ENCODE measurements around the gene PRX.

PRX gene

DNA sequence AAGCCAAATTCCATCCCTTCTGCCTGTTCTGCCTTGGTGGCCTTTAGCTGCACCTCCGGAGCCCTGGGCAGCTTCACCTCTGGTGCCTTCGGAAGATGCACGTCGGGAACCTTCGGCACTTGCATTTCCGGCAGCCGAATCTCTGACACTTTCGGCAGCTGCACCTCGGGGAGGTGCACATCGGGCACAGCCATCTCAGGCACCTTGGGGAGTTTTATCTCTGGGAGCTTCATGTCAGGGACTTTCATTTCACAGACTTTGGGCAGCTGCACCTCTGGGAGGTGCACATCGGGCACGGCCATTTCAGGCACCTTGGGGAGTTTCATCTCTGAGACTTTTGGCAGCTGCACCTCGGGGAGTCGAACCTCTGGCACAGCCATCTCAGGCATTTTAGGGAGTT, 17.2 kb downstream of the PRX start:
- H3K36me3 ChIP-seq (ENCODE audit: control insufficient read depth in 1 of 2, insufficient read depth in 2 of 2, low read length in 2 of 2): peaks cover 0 to 4% of the 10 kb centered on the region in 2 donors
- no peaks in the 10 kb centered on the region for H3K9me3 ChIP-seq (ENCODE audit: control insufficient read depth in 1 of 2, low read length in 2 of 2)
- H3K4me3 ChIP-seq (ENCODE audit: low read depth in 1 of 2, low read length in 2 of 2): no peak overlapping the region
- H3K4me1 ChIP-seq (ENCODE audit: control insufficient read depth in 1 of 2, insufficient read depth in 2 of 2, low read length in 2 of 2): no peaks in the 10 kb centered on the region
- no peak overlapping the region for H3K27ac ChIP-seq (ENCODE audit: low read length)
- no peaks in the 10 kb centered on the region for H3K27me3 ChIP-seq (ENCODE audit: low read depth, low read length)

DNA sequence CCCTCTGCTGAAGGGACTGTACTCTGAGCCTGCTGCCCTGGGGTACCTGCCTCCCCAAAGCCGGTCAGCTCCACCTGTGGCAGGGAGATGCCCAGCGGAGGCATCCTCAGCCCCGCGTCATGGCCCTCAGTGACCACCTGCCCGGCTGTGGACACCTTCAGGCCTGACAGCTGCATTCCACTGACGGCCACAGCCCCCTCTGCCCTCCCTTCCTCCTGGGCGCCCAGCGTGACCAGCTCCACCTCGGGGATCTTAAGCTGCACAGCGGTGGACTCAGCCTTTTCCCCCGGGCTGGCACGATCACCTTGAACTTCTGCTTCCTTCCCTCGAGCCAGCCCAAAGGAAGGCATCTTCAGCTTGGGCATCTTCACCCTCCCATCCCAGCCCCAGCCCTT, 18.4 kb downstream of the PRX start:
- H3K4me1 ChIP-seq (ENCODE audit: control insufficient read depth in 1 of 2, insufficient read depth in 2 of 2, low read length in 2 of 2): no peaks in the 10 kb centered on the region
- H3K4me3 ChIP-seq (ENCODE audit: low read depth in 1 of 2, low read length in 2 of 2): no peak overlapping the region
- H3K36me3 ChIP-seq (ENCODE audit: control insufficient read depth in 1 of 2, insufficient read depth in 2 of 2, low read length in 2 of 2): peaks cover 0 to 4% of the 10 kb centered on the region in 2 donors
- no peaks in the 10 kb centered on the region for H3K27me3 ChIP-seq (ENCODE audit: low read depth, low read length)
- no peak overlapping the region for H3K27ac ChIP-seq (ENCODE audit: low read length)
- no peaks in the 10 kb centered on the region for H3K9me3 ChIP-seq (ENCODE audit: control insufficient read depth in 1 of 2, low read length in 2 of 2)

DNA sequence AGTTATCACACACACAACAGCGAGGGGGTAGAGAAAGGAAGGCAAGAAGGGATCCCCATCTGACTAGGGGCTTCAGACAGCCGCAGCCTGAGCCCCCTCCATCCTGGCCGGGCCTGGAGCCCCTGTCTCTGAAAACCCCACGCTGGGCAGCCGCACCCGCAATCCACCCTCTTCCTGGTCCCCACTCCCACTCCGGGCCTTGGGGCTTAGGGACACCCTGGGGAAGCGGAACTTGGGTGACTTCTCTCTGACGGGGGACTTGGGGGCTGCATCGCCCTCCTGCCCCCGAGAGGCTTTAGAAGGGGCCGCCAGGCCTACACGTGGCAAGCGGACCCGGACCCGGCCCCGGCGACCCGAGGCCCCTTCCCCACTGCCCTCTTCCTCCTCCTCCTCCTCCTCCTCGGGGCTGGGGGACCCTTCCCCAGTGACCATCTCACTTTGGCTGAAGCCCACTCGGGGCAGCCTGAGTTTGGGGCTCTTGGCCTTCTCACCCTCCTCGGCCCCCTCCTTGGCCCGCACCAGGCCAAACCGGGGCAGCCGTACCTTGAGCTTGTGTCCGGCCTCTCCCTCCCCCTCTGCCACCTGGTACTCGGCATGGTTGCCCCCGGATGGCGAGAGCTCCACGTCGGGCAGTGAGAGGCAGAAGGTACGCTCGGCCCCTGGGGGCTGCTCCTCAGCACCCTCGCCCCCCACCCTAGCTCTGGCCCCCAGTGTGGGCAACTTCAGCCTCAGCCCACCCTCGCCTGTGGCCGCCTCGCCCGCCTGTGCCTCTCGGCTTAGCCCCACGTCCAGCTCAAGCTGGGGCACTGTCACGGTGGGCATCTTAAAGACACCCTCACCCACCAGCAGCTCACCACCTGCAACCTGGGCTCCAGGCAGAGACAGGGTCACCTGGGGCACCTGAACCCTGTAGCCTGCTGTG, 19.0 kb downstream of the PRX start:
- no peaks in the 10 kb centered on the region for H3K9me3 ChIP-seq (ENCODE audit: control insufficient read depth in 1 of 2, low read length in 2 of 2)
- no peaks in the 10 kb centered on the region for H3K4me1 ChIP-seq (ENCODE audit: control insufficient read depth in 1 of 2, insufficient read depth in 2 of 2, low read length in 2 of 2)
- no peaks in the 10 kb centered on the region for H3K27me3 ChIP-seq (ENCODE audit: low read depth, low read length)
- H3K27ac ChIP-seq (ENCODE audit: low read length): no peak overlapping the region
- no peak overlapping the region for H3K4me3 ChIP-seq (ENCODE audit: low read depth in 1 of 2, low read length in 2 of 2)
- peaks cover 0 to 4% of the 10 kb centered on the region in 2 donors for H3K36me3 ChIP-seq (ENCODE audit: control insufficient read depth in 1 of 2, insufficient read depth in 2 of 2, low read length in 2 of 2)

DNA sequence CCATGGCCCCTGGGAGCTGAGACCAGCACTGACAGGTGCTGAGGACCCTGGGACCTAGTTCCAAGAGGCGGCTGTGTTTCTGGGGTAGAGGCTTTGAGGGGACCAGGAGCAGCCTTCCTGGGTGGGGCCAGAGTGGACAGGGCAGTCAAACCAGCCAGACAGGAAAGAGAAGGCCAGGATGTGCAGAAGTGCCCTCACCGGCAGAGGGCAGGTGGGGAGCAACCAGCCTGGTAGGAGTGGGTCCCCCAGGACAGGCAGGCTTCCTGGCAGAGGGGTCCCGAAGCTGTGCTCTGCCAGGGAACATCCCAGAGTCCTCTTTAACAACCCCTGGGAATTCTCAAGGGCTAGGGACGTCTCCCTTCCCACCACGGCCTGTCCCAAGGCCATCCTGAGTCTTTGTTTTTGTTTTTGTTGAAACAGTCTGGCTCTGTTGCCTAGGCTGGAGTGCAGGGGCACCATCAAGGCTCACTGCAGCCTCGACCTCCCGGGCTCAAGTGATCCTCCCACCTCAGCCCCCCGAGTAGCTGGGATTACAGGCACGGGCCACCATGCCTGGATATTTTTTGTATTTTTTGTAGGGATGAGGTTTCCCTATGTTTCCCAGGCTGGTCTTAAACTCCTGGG, 20.2 kb downstream of the PRX start:
- Histone ChIP-seq H3K4me1 (ENCODE audit: control insufficient read depth in 1 of 2, insufficient read depth in 2 of 2, low read length in 2 of 2) (no peaks in the 10 kb centered on the region), H3K27me3 (ENCODE audit: low read depth, low read length) (no peaks in the 10 kb centered on the region), H3K9me3 (ENCODE audit: control insufficient read depth in 1 of 2, low read length in 2 of 2) (no peaks in the 10 kb centered on the region), H3K27ac (ENCODE audit: low read length) (no peak overlapping the region), H3K4me3 (ENCODE audit: low read depth in 1 of 2, low read length in 2 of 2) (no peak overlapping the region), H3K36me3 (ENCODE audit: control insufficient read depth in 1 of 2, insufficient read depth in 2 of 2, low read length in 2 of 2) (peaks cover 0 to 4% of the 10 kb centered on the region in 2 donors)

DNA sequence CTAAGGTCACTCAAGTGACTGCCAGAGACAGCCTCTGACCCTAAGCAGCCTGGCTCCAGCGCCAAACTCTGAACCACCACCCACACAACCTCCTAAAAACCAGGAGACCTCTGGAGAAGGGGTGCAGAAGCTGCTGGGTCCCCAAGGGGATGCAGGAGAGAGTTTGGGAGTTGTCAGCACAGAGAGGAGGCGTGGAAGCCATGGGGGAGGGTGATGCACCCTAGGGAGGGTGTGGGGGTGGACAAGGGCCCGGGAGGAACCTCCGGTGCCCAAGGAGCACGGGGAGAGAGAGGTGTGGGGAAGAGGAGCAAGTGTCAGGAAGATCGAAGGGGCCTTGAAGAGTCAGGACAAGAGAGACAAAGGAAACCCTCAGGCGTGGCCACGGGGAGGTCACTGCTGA, 21.1 kb downstream of the PRX start:
- Histone ChIP-seq H3K4me1 (ENCODE audit: control insufficient read depth in 1 of 2, insufficient read depth in 2 of 2, low read length in 2 of 2) (no peaks in the 10 kb centered on the region), H3K4me3 (ENCODE audit: low read depth in 1 of 2, low read length in 2 of 2) (no peak overlapping the region), H3K27ac (ENCODE audit: low read length) (no peak overlapping the region), H3K27me3 (ENCODE audit: low read depth, low read length) (no peaks in the 10 kb centered on the region), H3K36me3 (ENCODE audit: control insufficient read depth in 1 of 2, insufficient read depth in 2 of 2, low read length in 2 of 2) (peaks cover 0 to 4% of the 10 kb centered on the region in 2 donors), H3K9me3 (ENCODE audit: control insufficient read depth in 1 of 2, low read length in 2 of 2) (no peaks in the 10 kb centered on the region)

DNA sequence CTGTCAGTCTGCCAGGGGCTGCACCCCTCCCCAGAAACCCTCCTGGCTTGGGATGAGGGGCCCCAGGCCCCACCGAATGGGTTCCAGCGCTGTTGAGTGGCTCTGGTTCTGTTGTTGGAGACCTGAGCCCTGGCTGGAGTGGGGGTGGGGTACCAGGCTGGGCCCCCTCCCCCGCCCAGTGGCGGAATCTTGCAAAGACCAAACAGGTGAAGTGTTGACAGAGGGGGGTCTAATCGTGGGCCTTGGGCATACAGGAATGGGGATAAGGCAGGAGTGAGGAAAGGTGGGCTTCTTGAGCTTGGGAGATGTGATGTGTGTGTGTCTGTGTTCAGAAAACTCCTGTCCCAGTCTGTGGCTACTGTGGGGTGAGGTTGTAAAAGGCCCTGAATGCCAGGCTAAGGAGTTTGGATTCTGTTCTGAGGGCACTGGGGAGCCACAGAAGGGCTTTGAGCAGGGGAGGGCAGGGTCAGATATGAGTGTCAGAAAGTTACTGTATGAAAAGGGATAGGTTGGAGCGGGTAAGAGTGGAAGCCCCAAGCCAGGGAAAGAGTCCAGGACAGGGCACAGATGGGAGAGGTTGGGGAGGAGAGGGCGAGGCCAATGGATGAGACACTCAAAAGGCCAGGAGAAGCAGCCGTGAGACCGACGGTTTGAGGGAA, 23.0 kb downstream of the PRX start, which contains the start of gene HIPK4:
HIPK4 (minus strand) TSS at position 98 of the 659 bp plus-strand sequence. CDS start 279 bp downstream, outside the sequence.
- Histone ChIP-seq H3K4me3 (ENCODE audit: low read depth in 1 of 2, low read length in 2 of 2) (no peak within 1 kb of the TSS), H3K27me3 (ENCODE audit: low read depth, low read length) (no peaks in the 10 kb centered on the region), H3K27ac (ENCODE audit: low read length) (no peak within 1 kb of the TSS), H3K9me3 (ENCODE audit: control insufficient read depth in 1 of 2, low read length in 2 of 2) (no peaks in the 10 kb centered on the region), H3K4me1 (ENCODE audit: control insufficient read depth in 1 of 2, insufficient read depth in 2 of 2, low read length in 2 of 2) (no peaks in the 10 kb centered on the region), H3K36me3 (ENCODE audit: control insufficient read depth in 1 of 2, insufficient read depth in 2 of 2, low read length in 2 of 2) (no peaks in the 10 kb centered on the region)

DNA sequence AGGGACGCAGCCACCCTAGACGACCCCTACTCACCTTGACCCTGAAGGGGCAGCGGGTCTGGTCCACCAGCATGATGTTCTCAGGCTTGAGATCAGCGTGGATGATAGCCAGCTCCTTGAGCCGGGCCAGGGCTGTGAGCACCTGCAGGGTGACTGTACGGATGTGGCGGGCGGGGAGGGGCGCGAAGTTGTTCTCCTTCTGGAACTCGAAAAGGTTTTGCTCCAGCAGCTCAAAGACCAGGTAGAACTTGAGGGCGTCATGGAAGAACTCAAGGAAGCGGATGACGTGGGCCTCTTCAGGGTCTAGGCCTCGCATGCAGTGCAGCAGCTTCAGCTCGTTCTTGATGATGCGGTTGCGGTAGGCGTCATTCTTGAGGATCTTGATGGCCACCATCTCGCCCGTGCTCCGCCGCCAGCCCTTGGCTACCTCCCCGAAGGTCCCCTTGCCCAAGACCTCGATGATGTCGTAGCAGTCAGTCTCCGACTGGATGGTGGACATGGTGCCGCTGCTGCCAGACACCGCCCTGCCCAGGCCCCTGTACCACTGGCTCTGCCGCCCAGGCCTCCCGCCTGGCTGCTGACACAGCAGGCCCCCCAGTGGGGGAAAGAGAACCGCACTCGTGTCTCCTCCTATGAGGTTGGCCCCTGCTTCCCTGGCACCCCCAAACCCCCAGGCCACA, 23.6 kb downstream of the PRX start:
- no peak overlapping the region for H3K27ac ChIP-seq (ENCODE audit: low read length)
- H3K27me3 ChIP-seq (ENCODE audit: low read depth, low read length): no peaks in the 10 kb centered on the region
- no peaks in the 10 kb centered on the region for H3K36me3 ChIP-seq (ENCODE audit: control insufficient read depth in 1 of 2, insufficient read depth in 2 of 2, low read length in 2 of 2)
- no peak overlapping the region for H3K4me3 ChIP-seq (ENCODE audit: low read depth in 1 of 2, low read length in 2 of 2)
- no peaks in the 10 kb centered on the region for H3K4me1 ChIP-seq (ENCODE audit: control insufficient read depth in 1 of 2, insufficient read depth in 2 of 2, low read length in 2 of 2)
- no peaks in the 10 kb centered on the region for H3K9me3 ChIP-seq (ENCODE audit: control insufficient read depth in 1 of 2, low read length in 2 of 2)

DNA sequence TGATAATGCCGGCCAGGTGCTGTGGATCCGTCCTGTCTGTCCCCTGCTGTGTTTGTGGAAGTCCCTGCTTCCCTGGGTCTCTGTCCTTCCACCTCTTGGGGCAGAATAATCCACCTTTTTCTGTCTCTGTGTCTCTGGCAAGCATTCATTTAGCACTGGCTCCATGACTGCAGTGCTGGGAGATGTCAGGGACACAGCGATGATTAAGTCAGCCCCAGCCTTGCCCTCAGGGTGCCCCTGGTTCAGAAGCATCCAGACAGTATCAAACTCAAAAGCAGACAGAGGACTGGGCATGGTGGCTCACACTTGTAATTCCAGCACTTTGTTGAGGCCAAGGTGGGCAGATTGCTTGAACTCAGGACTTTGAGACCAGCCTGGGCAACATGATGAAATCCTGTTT, 24.7 kb downstream of the PRX start:
- no peak overlapping the region for H3K4me3 ChIP-seq (ENCODE audit: low read depth in 1 of 2, low read length in 2 of 2)
- no peaks in the 10 kb centered on the region for H3K36me3 ChIP-seq (ENCODE audit: control insufficient read depth in 1 of 2, insufficient read depth in 2 of 2, low read length in 2 of 2)
- H3K4me1 ChIP-seq (ENCODE audit: control insufficient read depth in 1 of 2, insufficient read depth in 2 of 2, low read length in 2 of 2): no peaks in the 10 kb centered on the region
- no peak overlapping the region for H3K27ac ChIP-seq (ENCODE audit: low read length)
- H3K27me3 ChIP-seq (ENCODE audit: low read depth, low read length): no peaks in the 10 kb centered on the region
- H3K9me3 ChIP-seq (ENCODE audit: control insufficient read depth in 1 of 2, low read length in 2 of 2): no peaks in the 10 kb centered on the region

DNA sequence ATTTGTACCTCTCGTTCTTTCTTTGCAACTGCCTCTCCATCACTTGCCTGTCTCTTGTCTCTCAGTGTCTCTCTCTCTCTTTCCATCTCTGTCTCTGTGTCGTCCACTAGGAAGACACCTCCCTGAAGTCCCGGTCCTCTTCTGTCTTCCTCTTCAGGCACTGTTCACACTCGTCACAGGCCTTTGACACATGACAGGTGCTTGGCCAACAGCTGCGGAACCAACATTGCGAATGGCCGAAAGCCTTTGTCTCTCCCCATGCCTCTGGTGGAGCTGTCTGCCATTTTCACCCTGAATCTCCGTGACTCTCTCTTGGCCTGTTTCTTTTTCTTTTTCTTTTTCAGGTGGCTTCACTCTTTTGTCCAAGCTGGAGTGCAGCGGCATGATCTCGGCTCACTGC, 26.0 kb downstream of the PRX start:
- no peaks in the 10 kb centered on the region for H3K9me3 ChIP-seq (ENCODE audit: control insufficient read depth in 1 of 2, low read length in 2 of 2)
- H3K4me1 ChIP-seq (ENCODE audit: control insufficient read depth in 1 of 2, insufficient read depth in 2 of 2, low read length in 2 of 2): no peaks in the 10 kb centered on the region
- no peaks in the 10 kb centered on the region for H3K36me3 ChIP-seq (ENCODE audit: control insufficient read depth in 1 of 2, insufficient read depth in 2 of 2, low read length in 2 of 2)
- no peak overlapping the region for H3K4me3 ChIP-seq (ENCODE audit: low read depth in 1 of 2, low read length in 2 of 2)
- no peaks in the 10 kb centered on the region for H3K27me3 ChIP-seq (ENCODE audit: low read depth, low read length)
- H3K27ac ChIP-seq (ENCODE audit: low read length): no peak overlapping the region

DNA sequence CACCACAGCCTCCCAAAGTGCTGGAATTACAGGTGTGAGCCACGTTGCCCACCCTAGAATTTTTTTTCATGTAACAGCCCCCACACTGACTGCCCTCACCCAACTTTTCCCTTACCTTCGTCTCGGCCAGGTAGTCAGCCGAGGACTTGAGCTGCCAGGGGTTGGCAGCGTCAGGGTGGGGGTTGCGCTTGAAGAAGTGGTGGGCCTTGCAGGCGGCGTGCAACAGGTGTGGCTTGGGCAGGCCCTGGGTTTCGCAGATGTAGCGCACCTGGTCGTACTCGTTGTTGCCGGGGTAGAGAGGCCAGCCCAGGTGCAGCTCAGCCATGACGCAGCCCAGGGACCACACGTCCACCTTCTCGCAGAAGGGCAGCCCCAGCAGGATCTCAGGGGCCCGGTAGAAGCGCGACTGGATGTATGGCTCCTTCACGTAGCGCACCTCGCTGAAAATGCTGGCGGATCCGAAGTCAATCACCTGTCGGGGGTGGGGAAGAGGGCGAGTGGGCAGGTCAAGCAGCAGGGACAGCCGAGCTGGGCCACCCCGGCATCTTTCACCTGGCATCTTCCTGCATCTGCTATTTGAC, 29.4 kb downstream of the PRX start:
- Histone ChIP-seq H3K27me3 (ENCODE audit: low read depth, low read length) (no peaks in the 10 kb centered on the region), H3K36me3 (ENCODE audit: control insufficient read depth in 1 of 2, insufficient read depth in 2 of 2, low read length in 2 of 2) (peaks cover 3 to 14% of the 10 kb centered on the region in 2 donors)

More for the DNA sequence above, 29.4 kb downstream of the PRX start:
- H3K9me3 ChIP-seq (ENCODE audit: control insufficient read depth in 1 of 2, low read length in 2 of 2): no peaks in the 10 kb centered on the region
- H3K4me1 ChIP-seq (ENCODE audit: control insufficient read depth in 1 of 2, insufficient read depth in 2 of 2, low read length in 2 of 2): no peaks in the 10 kb centered on the region
- no peak overlapping the region for H3K27ac ChIP-seq (ENCODE audit: low read length)
- no peak overlapping the region for H3K4me3 ChIP-seq (ENCODE audit: low read depth in 1 of 2, low read length in 2 of 2)

Measured in muscle layer of duodenum (tissue), 2 donors.